T-helper 1 cell treated with Interleukin-12 subunit alpha and Interleukin-12 subunit beta and Interleukin-4 antibody, amounts not matched to agents 30 ng/mL and 1 ng/mL, for 36 hours (primary cell): ENCODE data around the gene SLC39A3. TPM values are rescaled to one million over a fixed set of nuclear protein-coding genes. Genes with fewer than 3 reads are reported as not detected.

Experiments used
- intact Hi-C: fragments of 100-400 bp; cut with micrococcal nuclease; formaldehyde crosslinking; loops from one replicate; pipeline ENCODE4 v1.15.1; 2024
- total RNA-seq: library from RNA; stranded (reverse); gene quantifications from 2 replicates; pipeline ENCODE4 v1.2.3, GENCODE V29; 2022

Gene SLC39A3
- total RNA-seq, 1 donor from 2014 or later, result 30.9 TPM

DNA sequence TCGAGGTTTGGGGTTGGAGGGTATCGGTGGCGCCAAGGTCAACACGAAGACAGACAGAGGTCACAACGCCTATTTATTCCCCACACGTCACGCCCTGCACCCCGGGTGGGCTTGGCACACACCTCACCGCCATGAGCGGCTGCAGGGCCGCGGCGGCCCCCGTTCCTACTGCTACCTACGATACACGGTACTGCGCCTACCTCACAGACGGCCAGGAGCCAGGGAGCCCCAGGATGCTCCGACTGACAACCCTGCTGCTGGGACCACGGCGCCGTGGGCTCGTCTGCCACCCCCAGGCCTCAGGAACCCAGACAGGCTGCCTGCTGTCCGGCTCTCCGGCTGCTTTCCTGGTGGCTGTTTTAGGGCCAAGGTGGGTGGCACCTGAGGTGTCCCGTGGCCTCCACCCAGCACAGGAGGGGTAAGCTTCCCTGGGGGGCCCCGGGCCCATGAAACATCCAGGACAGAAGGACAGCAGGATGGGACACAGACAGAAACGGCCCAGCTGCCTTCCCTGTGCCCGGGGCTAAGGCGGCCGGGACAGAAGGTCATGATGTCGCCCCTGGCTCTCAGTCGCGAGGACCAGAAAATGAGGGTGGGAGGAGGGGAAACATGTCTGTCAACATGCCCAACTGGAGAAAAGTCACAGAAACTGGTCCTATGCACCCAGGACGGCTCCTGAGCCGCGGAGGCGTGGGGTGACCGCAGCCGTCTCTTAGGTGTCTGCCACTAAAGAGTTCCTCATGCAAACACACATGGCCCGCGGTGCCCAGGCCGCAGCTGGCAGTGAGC is 15.0 kb upstream of the SLC39A3 start:
- intact Hi-C loops, result no loop called here

DNA sequence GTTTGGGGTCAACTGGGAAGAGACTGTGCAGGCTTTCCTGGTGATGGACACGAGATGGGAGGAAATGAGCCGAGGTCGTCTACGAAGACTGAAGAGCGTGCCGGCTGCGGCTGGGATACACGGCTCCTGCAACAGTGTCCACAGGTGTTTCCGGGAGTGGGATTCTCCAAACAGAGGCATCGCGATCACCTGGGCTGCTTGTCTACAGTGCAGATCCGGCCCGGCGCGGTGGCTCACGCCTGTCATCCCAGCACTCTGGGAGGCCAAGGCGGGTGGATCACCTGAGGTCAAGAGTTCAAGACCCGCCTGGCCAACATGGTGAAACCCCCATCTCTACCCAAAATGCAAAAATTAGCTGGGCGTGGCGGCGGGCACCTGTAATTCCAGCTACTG is 11.6 kb upstream of the SLC39A3 start:
- intact Hi-C loops, result no loop called here

DNA sequence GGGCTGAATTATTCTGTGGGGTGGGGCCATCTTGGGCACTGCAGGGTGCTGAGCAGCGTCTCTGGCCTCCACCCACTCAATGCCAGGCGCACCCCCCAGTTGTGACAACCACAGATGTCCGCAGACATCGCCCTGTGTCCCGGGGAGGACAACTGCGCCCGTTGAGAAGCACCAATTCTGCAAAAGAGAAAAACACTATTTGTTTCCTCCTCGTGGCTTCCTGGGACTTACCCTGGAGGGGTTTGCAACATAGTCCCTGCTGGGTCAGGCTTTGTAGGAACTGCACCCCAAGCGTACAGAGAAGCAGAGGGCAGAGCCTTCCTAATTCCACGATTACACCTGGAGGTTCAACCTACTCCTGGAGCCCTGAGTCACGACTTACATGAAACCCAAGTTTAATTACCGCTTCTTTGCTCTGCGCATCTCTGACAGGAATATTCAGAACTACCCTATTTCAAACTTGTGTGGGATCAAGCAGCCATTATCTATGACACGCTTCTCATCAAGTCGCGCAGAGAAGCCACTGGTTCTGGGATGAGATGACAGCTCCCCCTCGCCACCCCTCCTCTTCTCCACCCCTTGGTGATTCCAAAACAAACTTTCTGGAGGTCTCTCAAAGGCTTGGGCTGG is 11.1 kb upstream of the SLC39A3 start:
- intact Hi-C loops, result no loop called here

DNA sequence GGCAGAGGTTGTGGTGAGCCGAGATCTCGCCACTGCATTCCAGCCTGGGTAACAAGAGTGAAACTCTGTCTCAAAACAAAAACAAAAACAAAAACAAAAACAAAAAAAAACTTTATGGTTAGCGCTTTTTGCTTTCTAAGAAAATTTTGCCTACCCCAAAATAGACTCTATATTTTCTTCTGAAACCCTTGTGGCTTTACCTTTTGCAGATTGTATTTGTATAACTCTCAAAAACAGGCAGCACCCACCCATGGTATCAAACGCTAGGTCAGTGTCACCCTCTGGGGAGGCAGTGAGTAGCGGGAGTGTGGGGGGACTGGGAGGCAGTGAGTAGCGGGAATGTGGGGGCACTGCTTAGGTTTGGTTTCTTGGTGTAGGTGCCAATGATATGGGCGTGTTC is 7.5 kb upstream of the SLC39A3 start:
- intact Hi-C loops, result no loop called here

DNA sequence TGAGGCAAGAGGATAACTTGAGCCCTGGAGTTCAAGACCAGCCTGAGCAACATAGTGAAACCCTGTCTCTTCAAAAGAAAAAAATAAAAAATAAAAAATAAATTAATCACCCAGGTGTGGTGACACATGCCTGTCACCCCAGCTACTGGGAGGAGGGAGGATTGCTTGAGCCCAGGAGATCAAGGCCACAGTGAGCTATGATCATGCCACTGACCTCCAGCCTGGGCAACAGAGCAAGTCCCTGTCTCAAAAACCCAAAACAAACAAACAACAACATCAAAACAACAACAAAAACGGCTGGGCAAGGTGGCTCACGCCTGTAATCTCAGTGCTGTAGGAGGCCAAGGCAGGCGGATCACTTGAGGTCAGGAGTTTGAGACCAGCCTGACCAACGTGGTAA is 4.3 kb upstream of the SLC39A3 start:
- intact Hi-C loops, result no loop called here

DNA sequence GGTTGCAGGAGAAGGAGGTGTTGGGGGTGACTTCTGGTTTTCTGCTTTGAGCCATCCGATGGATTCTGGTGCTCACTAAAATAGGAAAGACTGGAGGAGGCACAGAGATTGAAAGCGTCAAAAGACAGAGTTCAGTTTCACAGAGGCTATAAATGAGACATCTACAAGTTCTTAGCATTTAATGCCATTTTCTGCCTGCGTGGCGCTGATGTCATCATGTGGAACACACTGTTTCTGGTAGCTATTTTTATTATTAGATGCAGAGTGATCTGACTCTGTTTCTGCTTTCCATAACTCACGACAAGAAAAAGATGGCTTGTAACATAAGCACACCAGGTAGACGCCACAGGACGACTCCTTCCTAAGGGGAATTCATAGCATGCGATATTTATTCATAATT is 3.3 kb upstream of the SLC39A3 start:
- intact Hi-C loops, result no loop called here

DNA sequence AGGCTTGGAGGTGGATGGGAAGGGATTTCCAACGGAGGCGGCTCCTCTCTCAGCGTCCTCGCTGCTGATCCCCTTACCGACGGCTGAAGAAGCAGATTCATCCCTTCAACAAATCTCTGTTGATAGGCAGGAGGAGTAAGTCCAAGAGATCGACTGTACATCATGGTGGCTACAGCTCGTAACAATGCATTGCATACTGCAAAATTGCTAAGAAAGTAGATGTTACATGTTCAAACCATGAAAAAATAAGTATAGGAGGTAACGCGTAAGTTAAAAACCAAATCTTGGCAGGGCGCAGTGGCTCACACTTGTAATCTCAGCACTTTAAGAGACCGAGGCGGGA is 468 bp upstream of the SLC39A3 start:
- intact Hi-C loops, result loop anchor here (1.0 kb wide), 5 partner anchors 9 to 101 kb away; partner anchors contain the start of genes GNG7, THOP1, ZNF554 and ZNF555

DNA sequence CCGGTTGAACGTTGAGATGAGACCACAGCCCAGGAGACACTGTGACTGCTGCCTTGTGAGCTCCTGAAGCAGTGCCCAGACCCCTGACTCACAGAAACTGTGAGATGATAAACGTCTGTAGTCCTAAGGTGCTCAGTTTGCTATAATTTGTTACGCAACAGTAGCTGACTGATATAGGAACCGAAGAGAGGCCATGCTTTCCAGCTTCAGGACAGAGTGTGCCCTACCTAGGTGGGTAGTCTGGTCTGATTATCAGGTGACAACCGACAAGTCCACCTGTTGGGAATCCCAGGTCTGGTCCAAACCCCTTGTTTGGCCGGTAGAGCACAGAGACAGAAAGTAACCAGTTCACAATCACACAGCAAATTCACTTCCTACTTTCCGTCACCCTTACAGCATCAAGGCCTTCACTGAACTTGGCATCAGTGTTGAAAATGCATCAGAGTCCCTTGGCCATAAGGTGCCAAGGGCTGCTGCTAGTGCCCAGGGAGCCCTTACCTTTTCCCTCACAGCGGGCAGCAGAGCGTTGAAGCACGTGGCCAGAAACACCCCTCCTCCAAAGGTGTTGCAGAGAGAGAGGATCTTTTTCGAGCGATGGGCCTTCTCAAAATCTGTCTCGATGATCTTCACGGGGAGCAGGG is 3.1 kb downstream of the SLC39A3 start:
- intact Hi-C loops, result no loop called here

DNA sequence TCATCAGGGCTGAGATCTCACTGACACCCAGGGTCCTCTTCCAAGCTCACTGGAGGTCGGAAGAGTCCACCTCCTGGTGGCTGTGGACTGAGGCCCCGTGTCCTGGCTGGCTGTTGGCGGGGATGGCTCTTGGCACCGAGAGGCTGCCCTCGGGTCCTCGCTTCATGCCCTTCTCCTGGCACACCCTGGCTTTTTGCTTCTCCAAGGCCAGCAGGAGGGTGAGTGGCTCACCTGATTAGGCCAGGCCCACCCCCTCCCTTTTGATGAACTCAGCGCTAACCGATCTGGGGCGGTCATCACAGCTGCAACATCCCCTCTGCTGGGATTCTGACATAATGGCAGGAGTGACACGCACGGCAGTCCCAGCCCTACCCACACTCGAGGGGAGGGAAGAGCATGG is 4.4 kb downstream of the SLC39A3 start:
- intact Hi-C loops, result no loop called here

DNA sequence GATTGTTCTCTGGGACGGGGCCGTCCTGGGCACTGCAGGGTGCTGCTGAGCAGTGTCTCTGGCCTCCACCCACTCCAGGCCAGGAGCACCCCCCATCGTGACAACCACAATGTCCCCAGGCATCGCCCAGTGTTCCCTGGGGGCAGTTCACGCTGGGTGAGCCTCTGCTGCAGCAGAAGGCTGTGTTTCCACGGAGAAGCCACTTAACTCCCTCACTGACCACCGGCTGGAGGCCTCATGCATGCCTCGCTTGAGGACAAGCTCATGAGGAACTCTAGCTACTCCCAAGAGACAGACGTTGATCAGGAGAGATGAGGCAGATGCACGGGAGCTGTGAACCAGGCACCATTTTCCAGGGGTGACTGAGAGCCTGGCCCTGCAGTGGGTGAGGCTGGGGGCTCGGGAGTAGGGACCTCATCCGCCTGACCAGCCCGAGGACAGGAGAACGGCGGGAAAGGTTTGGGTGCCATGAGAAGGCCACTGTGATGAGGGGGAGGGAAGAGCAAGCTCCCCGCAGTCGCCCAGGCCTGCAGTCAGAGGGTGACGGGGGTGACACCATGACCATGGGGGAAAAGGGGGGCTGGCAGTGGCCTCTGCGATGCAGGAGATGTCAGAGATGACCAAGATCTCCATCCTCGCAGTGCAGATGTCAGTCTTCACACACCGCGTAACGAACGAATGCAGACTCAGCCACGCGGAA is 5.1 kb downstream of the SLC39A3 start:
- intact Hi-C loops, result no loop called here

DNA sequence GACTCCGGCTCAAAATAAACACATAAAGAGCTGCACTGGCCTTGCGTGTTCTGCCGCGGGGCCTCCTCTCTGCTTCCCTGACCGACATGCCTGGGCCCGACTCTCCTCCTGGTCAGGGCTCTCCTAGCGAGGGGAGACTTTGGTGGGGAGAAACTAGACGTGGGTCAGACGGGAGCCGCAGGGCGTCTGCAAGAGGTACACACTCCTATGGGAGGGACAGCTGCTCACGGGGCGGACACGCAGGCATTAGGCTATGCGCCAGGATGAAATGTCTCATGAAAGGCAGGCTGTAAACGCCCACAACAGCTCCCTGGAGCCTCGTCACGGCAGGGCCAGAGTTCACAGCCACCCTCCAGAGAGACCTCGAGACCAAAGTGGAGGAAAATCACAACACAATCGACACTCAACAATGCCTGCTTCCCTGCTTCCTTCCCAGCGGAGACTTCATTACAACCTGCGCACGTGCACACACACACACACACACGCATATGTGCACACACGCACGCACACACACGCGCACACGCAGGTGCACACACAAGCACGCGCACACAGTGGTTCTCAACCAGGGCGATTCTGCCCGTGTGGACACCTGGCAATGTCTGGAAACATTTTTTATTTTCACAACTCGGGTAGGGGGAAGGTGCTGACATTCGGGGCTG is 5.8 kb downstream of the SLC39A3 start:
- intact Hi-C loops, result no loop called here

DNA sequence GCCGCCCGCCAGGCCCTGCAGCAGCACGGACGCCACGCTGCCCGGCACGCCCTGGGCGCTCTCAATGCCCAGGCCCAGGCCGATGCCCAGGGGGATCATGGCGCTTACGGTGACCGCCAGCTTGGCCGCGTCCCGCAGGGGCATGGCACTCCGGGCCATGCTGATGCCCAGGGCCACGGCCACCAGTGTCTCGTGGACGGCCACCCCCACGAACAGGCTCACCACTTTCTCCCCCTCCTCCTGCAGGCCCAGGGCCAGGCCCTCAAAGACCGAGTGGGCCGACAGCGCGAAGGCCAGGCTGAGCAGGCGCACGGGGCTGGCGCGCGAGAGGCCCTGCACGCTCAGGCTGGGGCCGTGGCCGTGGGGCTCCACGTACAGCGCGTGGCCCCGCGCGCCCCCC is 6.9 kb downstream of the SLC39A3 start:
- intact Hi-C loops, result no loop called here

DNA sequence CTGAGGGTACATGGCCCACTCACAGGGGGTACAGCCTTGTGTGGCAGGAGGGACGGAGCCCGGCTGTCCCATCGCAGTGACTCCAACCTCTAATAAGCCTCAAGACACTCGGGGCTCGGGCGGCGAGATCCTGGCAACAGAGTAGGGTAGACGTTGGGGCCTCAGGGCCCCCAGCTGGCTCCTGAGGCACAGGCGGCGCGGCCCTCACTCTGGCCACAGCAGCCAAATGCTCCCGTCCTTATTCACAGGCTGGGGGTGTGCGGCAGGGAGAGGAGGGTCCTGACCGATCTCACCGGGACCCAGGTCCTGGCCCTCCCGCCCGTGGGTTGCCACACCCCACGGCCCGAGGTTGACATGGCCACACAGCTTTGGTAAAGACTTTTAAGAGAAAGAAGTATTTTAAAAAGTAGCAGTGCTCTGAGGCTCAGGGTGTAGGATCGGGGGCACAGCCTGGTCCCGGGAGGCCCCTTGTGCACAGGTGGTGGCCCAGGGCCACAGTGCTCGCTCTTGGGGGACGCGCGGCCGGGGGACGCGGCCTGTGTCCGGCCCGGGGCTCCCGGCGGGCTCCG is 7.6 kb downstream of the SLC39A3 start:
- intact Hi-C loops, result no loop called here

DNA sequence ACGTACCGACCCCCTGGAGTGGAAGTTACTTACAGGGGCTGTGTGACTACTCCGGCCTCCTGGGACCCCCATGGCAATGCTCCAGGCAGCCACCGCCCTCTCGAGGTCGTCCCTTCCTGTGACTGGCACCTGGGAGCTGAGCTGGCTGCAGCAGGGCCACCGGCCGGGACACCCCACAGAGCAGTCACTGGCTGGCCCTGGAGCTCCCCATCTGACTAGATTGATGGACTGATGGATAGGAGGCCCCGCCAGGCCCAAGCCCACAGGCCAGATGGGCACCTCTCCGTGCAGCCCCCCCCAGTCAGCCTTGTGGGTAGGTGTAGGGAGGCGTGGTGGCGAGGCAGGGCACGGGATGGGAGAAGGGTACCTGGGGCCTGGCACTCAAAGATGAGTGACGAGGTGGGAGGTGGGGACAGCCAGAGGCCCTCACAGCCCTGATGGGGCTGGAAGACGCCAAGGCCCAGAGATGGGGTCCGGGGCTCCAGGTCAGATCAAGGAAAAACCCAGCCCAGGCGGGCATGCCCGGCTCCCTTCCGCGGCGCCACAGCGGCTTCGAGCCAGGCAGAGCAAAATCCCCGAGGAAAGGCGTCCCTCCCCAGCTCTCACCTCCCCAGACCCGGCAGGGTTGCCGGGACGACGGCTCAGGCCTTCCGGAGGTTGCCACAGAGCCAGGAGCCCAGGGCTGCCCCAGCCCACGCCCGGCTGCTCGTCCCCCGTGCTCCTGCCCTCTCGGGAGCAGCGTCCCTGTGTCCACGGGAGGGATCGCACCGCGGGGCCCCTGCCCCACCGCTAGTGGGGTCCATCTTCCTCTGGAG is 8.4 kb downstream of the SLC39A3 start:
- intact Hi-C loops, result no loop called here

DNA sequence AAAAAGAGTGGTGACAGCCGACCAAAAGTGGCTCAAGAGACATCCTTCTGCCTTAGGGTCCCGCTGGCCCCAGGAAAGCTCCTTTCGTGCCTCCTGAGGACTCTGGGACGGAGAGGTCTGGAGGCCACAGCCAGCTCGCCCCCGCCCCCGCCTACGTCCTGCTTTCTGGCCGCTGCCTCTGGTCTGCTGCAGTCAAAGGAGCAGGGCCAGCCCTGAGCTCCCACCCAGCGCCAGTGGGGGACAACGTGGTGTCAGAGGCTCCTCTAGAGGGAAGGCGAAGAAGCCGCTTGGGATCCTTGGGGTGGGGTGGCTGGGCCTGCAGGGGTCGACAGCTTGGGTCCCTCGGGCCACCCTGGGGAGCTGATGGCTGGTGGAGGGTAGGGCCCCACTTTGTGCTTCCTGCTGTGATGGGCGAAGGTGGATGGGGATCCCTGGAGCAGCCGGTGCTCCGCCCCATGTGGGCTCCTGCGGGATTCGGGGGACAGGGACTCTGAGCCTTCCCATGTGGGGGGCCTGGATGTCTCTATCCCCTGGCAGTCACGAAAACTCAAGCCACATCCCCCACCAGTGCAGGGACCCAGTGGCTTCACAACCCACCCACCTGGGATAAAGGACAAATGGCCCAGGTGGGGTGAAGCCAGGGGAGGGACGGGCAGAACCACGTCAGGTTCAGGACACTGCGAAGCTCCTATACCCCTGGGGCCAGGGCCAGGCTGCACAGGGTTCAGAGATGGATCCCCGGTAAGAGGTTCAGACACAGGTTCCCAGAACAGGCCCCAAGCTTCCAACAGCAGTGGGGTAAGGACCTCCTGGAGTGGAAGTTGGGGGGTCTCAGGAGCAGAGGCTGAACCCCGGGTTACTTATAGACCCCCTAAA is 9.6 kb downstream of the SLC39A3 start:
- intact Hi-C loops, result no loop called here

DNA sequence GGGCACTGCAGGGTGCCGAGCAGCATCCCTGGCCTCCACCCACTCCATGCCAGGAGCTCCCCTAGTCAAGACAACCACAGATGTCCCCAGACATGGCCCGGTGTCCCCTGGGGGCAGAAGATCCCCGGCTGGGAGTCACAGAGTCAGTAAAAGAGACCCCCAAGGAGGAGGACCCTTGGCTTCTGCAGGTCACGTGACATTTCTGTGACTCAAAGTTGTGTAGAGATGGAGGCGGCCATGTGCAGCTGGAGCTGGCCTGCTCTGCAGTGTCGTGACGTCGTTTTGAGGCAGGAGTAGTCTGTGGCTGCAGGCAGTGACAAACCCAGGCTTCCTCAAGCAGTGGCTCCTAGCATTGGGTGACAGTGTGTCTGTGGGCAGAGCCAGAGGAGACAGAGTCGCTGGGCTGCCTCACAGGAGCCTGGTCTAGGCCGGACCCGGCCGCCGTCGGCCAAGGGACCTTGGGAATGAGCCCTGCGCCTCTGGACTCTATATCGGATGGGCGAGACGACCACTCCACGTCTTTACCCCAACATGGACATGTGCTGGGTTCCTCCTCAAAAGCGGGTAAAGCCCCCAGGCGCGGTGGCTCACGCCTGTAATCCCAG is 10.9 kb downstream of the SLC39A3 start:
- intact Hi-C loops, result no loop called here

DNA sequence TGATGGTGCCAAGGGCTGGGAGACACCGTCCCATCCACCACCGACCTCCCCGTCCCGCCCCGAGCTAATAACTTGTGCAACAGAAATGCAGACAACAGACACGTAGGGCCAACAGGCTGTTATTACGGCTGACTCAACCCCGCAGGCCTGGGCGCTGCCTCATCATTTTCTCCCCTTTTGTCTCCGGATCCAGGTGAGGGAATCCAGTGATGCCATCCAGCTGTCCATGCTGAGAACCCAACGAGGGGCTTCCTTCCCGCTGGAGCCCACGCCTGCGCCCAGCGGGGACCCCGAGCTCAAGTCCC is 12.2 kb downstream of the SLC39A3 start:
- intact Hi-C loops, result no loop called here

DNA sequence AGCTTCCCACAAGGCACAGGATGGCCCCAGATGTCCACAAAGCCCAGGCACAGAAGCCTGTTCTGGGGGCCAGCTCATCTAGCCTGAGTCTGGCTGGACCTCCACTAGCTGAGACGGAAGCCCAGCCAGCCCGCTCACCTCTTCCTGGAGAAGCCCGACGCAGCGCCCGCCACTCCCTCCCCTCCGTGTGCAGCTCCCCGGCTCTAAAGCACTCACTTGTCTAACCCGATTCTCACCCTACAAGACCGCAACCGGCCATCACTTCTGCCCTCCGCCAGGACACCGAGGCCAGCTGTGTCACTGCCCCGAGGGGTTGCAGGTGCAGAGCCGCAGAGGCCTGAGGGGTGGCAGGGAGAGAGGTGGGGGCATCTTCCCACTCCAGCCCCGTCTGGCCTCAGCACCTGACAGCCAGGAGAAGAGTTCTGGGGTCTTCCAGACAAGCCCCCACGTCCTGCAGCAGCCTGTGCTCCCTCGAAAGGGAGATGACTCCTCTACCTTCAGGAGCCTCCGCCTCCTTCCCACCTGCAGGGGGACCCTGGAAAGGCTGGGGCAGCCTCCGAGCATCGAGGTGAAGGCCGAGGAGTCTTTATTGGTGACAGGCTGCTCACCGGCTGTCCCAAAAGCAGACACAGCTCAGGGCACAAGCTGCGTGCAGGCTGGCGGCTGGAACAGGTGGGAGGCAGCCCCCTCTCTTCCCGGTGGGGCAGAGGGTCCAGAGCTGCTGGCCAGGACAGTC is 12.7 kb downstream of the SLC39A3 start:
- intact Hi-C loops, result no loop called here
